ENCODE data around the gene CIZ1.

DNA sequence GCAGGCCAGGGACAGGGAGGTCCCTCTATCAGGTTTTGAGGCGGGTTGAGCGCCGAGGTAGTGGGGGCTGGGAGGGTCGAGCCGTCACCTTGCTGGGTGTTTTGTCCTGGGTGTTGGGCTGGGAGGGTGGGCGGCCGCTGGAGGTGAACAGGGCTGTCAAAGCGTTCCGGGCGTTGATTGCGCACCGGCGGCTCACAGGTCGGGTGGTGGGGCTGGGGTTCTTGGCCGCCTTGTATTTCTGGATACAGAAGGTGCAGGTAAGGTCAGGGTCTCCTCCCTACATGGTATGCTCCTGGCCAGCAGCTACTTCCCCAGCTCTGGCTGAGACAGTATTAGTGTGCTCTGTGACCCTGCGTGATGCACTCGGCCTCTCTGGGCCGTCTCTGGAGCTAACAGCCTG lies 25.2 kb downstream of the CIZ1 start:
- no peak for TF ChIP-seq RAD21 (conservative IDR thresholded peaks at IDR 0.05 in 1 of 2, IDR thresholded peaks at IDR 0.05 in 1 of 2)
- TF ChIP-seq, protein P1, sequence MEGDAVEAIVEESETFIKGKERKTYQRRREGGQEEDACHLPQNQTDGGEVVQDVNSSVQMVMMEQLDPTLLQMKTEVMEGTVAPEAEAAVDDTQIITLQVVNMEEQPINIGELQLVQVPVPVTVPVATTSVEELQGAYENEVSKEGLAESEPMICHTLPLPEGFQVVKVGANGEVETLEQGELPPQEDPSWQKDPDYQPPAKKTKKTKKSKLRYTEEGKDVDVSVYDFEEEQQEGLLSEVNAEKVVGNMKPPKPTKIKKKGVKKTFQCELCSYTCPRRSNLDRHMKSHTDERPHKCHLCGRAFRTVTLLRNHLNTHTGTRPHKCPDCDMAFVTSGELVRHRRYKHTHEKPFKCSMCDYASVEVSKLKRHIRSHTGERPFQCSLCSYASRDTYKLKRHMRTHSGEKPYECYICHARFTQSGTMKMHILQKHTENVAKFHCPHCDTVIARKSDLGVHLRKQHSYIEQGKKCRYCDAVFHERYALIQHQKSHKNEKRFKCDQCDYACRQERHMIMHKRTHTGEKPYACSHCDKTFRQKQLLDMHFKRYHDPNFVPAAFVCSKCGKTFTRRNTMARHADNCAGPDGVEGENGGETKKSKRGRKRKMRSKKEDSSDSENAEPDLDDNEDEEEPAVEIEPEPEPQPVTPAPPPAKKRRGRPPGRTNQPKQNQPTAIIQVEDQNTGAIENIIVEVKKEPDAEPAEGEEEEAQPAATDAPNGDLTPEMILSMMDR (IDR thresholded peaks at IDR 0.05), result no peak
- no peak for TF ChIP-seq POLR2A (IDR thresholded peaks at IDR 0.05; ENCODE audit: low read length)
- TF ChIP-seq EP300 (IDR thresholded peaks at IDR 0.05), result no peak
- TF ChIP-seq ZSCAN20 (CRISPR knock-in tag; IDR thresholded peaks at IDR 0.05), result no peak
- no peak for TF ChIP-seq CHD4 (IDR thresholded peaks at IDR 0.05; ENCODE audit: borderline replicate concordance)
- no peak for TF ChIP-seq CEBPB (IDR thresholded peaks at IDR 0.05)
- TF ChIP-seq RCOR1 (IDR thresholded peaks at IDR 0.05; ENCODE audit: low read depth, low read length), result no peak
- no peak for TF ChIP-seq HOXA7 (CRISPR knock-in tag; IDR thresholded peaks at IDR 0.05)
